Germinal center (tissue), 1 donor: ENCODE results near the gene SLC34A1.
"Not testable (repeated sequence)": the region's sequence is repeated elsewhere in the genome, so short reads cannot be mapped to it uniquely, and the experiment has no call there.

Experiments
- DNase-seq: peaks from one replicate; pipeline ENCODE4 v3.0.0; 2012; ENCODE audit warnings: mixed read lengths, low spot score

The SLC34A1 gene

GRCh38 chr5:177355162-177355867, 28.9 kb upstream of the SLC34A1 start:
- DNase-seq: no peak

GRCh38 chr5:177355868-177356168, 28.4 kb upstream of the SLC34A1 start:
- DNase-seq: no peak

- DNase-seq: no peak
These were observed 27.5 kb upstream of the SLC34A1 start for GRCh38 chr5:177356746-177357145.

- no peak for DNase-seq
These were observed 27.1 kb upstream of the SLC34A1 start for GRCh38 chr5:177357146-177357458.

GRCh38 chr5:177357459-177358351, 26.5 kb upstream of the SLC34A1 start, which contains the start of gene RGS14:
TSS of gene RGS14 (plus strand) at chr5:177357924. CDS start at chr5:177358025, 101 bp downstream.
- DNase-seq: peak; percentile 85

- DNase-seq: no peak
These were observed 25.8 kb upstream of the SLC34A1 start for GRCh38 chr5:177358370-177358819.

- no peak for DNase-seq
These were observed 24.8 kb upstream of the SLC34A1 start for GRCh38 chr5:177359451-177359851.

GRCh38 chr5:177359860-177360259, 24.4 kb upstream of the SLC34A1 start:
- DNase-seq: no peak

- not testable (repeated sequence) for DNase-seq
These were observed 23.5 kb upstream of the SLC34A1 start for GRCh38 chr5:177360740-177361139.

GRCh38 chr5:177361418-177362291, 22.6 kb upstream of the SLC34A1 start:
- peak; percentile 71 for DNase-seq

- DNase-seq: no peak
These were observed 22.0 kb upstream of the SLC34A1 start for GRCh38 chr5:177362292-177362609.

- DNase-seq: peak; percentile 83
These were observed 21.4 kb upstream of the SLC34A1 start for GRCh38 chr5:177362610-177363507.

- no peak for DNase-seq
These were observed 20.7 kb upstream of the SLC34A1 start for GRCh38 chr5:177363565-177363964.

GRCh38 chr5:177364159-177364962, 19.9 kb upstream of the SLC34A1 start:
- DNase-seq: no peak

GRCh38 chr5:177365845-177366527, 18.2 kb upstream of the SLC34A1 start:
- DNase-seq: no peak

GRCh38 chr5:177366528-177367322, 17.5 kb upstream of the SLC34A1 start:
- DNase-seq: no peak

- DNase-seq: no peak
These were observed 16.8 kb upstream of the SLC34A1 start for GRCh38 chr5:177367323-177367848.

GRCh38 chr5:177367981-177368868, 16.0 kb upstream of the SLC34A1 start:
- no peak for DNase-seq
